Astrocyte of the spinal cord (primary cell): ENCODE data around the gene RGS3.

Source experiments
- DNase-seq: peaks from one replicate; pipeline ENCODE4 v3.0.0; 2011; ENCODE audit warnings: low read depth, low spot score
- H3K4me3 ChIP-seq: 2 replicates; pipeline ENCODE4 v1.5.1; 2011; ENCODE audit warnings: low read depth, mild to moderate bottlenecking, low read length, moderate library complexity
- CTCF ChIP-seq: IDR thresholded peaks from 2 replicates; pipeline ENCODE4 v1.5.1; 2012; ENCODE audit warnings: low read depth, mild to moderate bottlenecking, low read length, inconsistent platforms
- in situ Hi-C: cut with HindIII; loops from 2 replicates; pipeline ENCODE4 v1.10.0; 2017; ENCODE audit warnings: low sequenced_read_pairs

RGS3 gene

GRCh38 chr9:113482991-113483675 is 19.6 kb downstream of the RGS3 start:
- TF ChIP-seq CTCF: no peak
- in situ Hi-C loops: no loop called here
- DNase-seq: no peak
- no peak overlapping the region for H3K4me3 ChIP-seq

- in situ Hi-C loops: no loop called here
- DNase-seq: no peak
- TF ChIP-seq CTCF: no peak
- no peak overlapping the region for H3K4me3 ChIP-seq
Measured at GRCh38 chr9:113483676-113484257, 20.2 kb downstream of the RGS3 start.

GRCh38 chr9:113484258-113484730 is 20.8 kb downstream of the RGS3 start:
- H3K4me3 ChIP-seq: no peak overlapping the region
- TF ChIP-seq CTCF: no peak
- in situ Hi-C loops: no loop called here
- DNase-seq: no peak

- no peak for TF ChIP-seq CTCF
- DNase-seq: no peak
- H3K4me3 ChIP-seq: no peak overlapping the region
- in situ Hi-C loops: no loop called here
Measured at GRCh38 chr9:113485761-113486115, 22.2 kb downstream of the RGS3 start.

GRCh38 chr9:113486327-113486726 is 22.8 kb downstream of the RGS3 start:
- in situ Hi-C loops: no loop called here
- DNase-seq: no peak
- TF ChIP-seq CTCF: no peak

GRCh38 chr9:113488071-113488470 is 24.5 kb downstream of the RGS3 start:
- TF ChIP-seq CTCF: no peak
- DNase-seq: no peak
- in situ Hi-C loops: no loop called here
- no peak overlapping the region for H3K4me3 ChIP-seq

More at GRCh38 chr9:113486327-113486726, 22.8 kb downstream of the RGS3 start:
- H3K4me3 ChIP-seq: no peak overlapping the region
